Renal pelvis (tissue), 12 donors: ENCODE results near the gene P4HTM. TPM values are rescaled to one million over a fixed set of nuclear protein-coding genes. Genes with fewer than 3 reads are reported as not detected.

Source experiments
- DNase-seq: peaks from one replicate; pipeline ENCODE4 v3.0.0-alpha.2; 2013
- long read RNA-seq, 16 experiments: transcript quantifications; one replicate each; lab custom pipeline, GENCODE V29; 2026
- polyA plus RNA-seq, 3 donors: library from polyadenylated mRNA; unstranded; fragments of 120-200 nt; gene quantifications; one replicate each; pipeline ENCODE4 v1.2.1, GENCODE V29; 2013; ENCODE audit not compliant: insufficient read length in 3 of 3

Gene P4HTM, protein sequence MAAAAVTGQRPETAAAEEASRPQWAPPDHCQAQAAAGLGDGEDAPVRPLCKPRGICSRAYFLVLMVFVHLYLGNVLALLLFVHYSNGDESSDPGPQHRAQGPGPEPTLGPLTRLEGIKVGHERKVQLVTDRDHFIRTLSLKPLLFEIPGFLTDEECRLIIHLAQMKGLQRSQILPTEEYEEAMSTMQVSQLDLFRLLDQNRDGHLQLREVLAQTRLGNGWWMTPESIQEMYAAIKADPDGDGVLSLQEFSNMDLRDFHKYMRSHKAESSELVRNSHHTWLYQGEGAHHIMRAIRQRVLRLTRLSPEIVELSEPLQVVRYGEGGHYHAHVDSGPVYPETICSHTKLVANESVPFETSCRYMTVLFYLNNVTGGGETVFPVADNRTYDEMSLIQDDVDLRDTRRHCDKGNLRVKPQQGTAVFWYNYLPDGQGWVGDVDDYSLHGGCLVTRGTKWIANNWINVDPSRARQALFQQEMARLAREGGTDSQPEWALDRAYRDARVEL
- 10 to 100 TPM; 53.3 to 55.6 (median 54.8) TPM for polyA plus RNA-seq
- long read RNA-seq, donor 1, transcript P4HTM-202 (9 exons, 2,127 nt): major isoform, 23 of 40 reads
- long read RNA-seq, donor 1, partial matches to known transcripts: 14 of 40 reads
- long read RNA-seq, donor 1, other reads (novel, unspliced or antisense): 0 of 40 reads
- long read RNA-seq, donor 2, transcript P4HTM-202 (9 exons, 2,127 nt): major isoform, 26 of 46 reads
- long read RNA-seq, donor 2, transcript P4HTM-212 (1 exons, 1,968 nt): minor isoform, 5 of 46 reads
- long read RNA-seq, donor 2, partial matches to known transcripts: 13 of 46 reads
- long read RNA-seq, donor 2, other reads (novel, unspliced or antisense): 0 of 46 reads
- long read RNA-seq, donor 3, transcript P4HTM-202 (9 exons, 2,127 nt): major isoform, 9 of 11 reads
- long read RNA-seq, donor 3, partial matches to known transcripts: 0 of 11 reads
- long read RNA-seq, donor 3, other reads (novel, unspliced or antisense): 0 of 11 reads
- long read RNA-seq, donor 4, transcript P4HTM-202 (9 exons, 2,127 nt): major isoform, 22 of 42 reads
- long read RNA-seq, donor 4, transcript P4HTM-212 (1 exons, 1,968 nt): minor isoform, 5 of 42 reads
- long read RNA-seq, donor 4, partial matches to known transcripts: 12 of 42 reads
- long read RNA-seq, donor 4, other reads (novel, unspliced or antisense): 0 of 42 reads
- long read RNA-seq, donor 5, transcript P4HTM-202 (9 exons, 2,127 nt): major isoform, 10 of 11 reads
- long read RNA-seq, donor 5, partial matches to known transcripts: 0 of 11 reads
- long read RNA-seq, donor 5, other reads (novel, unspliced or antisense): 0 of 11 reads
- long read RNA-seq, donor 6, transcript P4HTM-202 (9 exons, 2,127 nt): major isoform, 13 of 17 reads
- long read RNA-seq, donor 6, partial matches to known transcripts: 0 of 17 reads
- long read RNA-seq, donor 6, other reads (novel, unspliced or antisense): 0 of 17 reads
- long read RNA-seq, donor 7, transcript P4HTM-202 (9 exons, 2,127 nt): major isoform, 27 of 50 reads
- long read RNA-seq, donor 7, partial matches to known transcripts: 19 of 50 reads
- long read RNA-seq, donor 7, other reads (novel, unspliced or antisense): 0 of 50 reads
- long read RNA-seq, donor 8, transcript P4HTM-202 (9 exons, 2,127 nt): major isoform, 7 of 10 reads
- long read RNA-seq, donor 8, partial matches to known transcripts: 0 of 10 reads
- long read RNA-seq, donor 8, other reads (novel, unspliced or antisense): 0 of 10 reads
- long read RNA-seq, donor 9, transcript P4HTM-202 (9 exons, 2,127 nt): major isoform, 28 of 49 reads
- long read RNA-seq, donor 9, partial matches to known transcripts: 11 of 49 reads
- long read RNA-seq, donor 9, other reads (novel, unspliced or antisense): 6 of 49 reads
- long read RNA-seq, donor 10, transcript P4HTM-202 (9 exons, 2,127 nt): major isoform, 9 of 25 reads
- long read RNA-seq, donor 10, partial matches to known transcripts: 10 of 25 reads
- long read RNA-seq, donor 10, other reads (novel, unspliced or antisense): 0 of 25 reads
- long read RNA-seq, donor 11, transcript P4HTM-202 (9 exons, 2,127 nt): major isoform, 14 of 15 reads
- long read RNA-seq, donor 11, partial matches to known transcripts: 0 of 15 reads
- long read RNA-seq, donor 11, other reads (novel, unspliced or antisense): 0 of 15 reads
- long read RNA-seq, donor 12, transcript P4HTM-212 (1 exons, 1,968 nt): minor isoform, 5 of 41 reads
- long read RNA-seq, donor 12, transcript P4HTM-205 (8 exons, 2,796 nt): minor isoform, 5 of 41 reads
- long read RNA-seq, donor 12, transcript P4HTM-202 (9 exons, 2,127 nt): major isoform, 25 of 41 reads
- long read RNA-seq, donor 12, partial matches to known transcripts: 6 of 41 reads
- long read RNA-seq, donor 12, other reads (novel, unspliced or antisense): 0 of 41 reads
- long read RNA-seq, donor 13, transcript P4HTM-202 (9 exons, 2,127 nt): major isoform, 9 of 14 reads
- long read RNA-seq, donor 13, partial matches to known transcripts: 0 of 14 reads
- long read RNA-seq, donor 13, other reads (novel, unspliced or antisense): 0 of 14 reads
- long read RNA-seq, donor 14: 0 reads
- long read RNA-seq, donor 15, transcript P4HTM-205 (8 exons, 2,796 nt): minor isoform, 5 of 46 reads
- long read RNA-seq, donor 15, transcript P4HTM-202 (9 exons, 2,127 nt): major isoform, 38 of 46 reads
- long read RNA-seq, donor 15, partial matches to known transcripts: 0 of 46 reads
- long read RNA-seq, donor 15, other reads (novel, unspliced or antisense): 0 of 46 reads
- long read RNA-seq, donor 16, transcript P4HTM-202 (9 exons, 2,127 nt): major isoform, 19 of 25 reads
- long read RNA-seq, donor 16, partial matches to known transcripts: 0 of 25 reads
- long read RNA-seq, donor 16, other reads (novel, unspliced or antisense): 0 of 25 reads

DNA sequence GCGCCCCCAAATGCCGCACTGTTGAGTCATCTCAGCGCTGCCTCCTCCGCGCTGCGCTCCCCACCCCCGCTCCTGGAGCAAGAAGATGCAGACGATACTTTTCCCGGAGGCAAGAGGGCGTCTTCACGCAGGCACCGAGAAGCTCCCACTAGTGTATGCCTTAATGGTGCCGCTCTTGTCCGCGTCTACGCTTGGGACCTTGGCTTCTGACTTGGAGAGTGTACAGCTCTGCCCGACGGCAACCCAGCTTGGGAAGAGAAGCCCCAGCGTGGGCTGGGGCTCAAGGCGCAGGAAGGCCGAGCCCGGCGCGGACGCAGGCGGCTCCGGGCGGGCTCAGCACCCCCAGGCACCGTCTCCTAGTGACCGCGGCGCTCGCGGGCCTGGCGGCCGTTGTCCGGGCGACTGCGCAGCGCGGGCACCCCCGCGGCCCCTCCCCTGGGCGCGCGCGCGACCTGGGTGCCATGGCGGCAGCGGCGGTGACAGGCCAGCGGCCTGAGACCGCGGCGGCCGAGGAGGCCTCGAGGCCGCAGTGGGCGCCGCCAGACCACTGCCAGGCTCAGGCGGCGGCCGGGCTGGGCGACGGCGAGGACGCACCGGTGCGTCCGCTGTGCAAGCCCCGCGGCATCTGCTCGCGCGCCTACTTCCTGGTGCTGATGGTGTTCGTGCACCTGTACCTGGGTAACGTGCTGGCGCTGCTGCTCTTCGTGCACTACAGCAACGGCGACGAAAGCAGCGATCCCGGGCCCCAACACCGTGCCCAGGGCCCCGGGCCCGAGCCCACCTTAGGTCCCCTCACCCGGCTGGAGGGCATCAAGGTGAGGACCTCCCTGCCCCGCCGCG, at the start of gene P4HTM:
Gene P4HTM, plus strand, starts transcription at position 446 of the 840 bp plus-strand sequence. Its CDS starts 16 bp downstream, at position 462.
- DNase-seq: peak; percentile 88

DNA sequence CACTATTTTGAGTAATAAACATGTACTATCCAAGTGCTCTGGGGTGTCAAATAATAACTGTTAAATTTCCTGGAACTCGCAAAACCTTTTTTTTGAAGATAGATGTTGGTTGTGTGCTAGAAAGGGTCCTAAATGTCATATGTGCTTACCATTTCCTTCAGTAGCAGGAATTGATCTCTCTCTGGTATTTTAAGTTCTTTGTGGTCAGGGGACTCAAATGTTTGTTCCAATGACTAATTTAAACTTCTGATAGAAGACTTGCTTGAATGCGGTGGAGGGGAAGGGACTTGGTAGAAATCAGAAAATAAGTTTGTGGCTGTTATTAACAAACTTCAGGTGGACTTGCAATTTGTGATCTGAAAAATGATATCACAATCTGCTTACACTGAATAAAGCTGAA, 44.6 kb upstream of the P4HTM start:
- no peak for DNase-seq

DNA sequence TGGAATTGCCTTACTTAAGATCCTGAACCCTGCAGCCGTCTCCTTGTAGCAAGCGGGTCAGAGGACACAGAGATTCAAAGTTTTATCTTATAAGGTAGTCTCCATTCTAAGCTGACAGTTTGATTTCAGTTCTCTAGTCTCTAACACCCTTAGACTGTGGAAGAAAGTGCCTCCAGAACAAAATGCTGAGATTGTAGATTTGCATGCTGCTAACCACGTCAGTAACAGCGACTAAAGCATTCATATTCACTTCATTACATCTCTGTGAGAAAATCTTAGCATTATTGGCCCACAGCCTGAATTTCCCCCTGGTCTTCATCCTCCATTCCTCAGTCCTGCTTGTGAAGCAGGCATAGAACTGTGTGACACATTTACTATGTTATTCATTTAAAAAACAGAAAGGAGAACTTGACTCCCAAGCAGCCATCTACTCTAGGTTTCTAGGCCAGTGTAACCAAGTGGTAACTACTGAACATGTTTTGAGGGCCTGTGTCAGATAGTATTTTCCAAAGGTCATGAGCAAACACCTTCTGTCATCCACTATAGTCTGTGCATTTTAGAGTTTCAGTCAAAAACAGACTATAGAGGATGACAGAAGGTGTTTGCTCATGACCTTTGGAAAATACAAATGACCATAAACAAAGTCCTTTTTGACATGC, 44.0 kb upstream of the P4HTM start:
- no peak for DNase-seq

DNA sequence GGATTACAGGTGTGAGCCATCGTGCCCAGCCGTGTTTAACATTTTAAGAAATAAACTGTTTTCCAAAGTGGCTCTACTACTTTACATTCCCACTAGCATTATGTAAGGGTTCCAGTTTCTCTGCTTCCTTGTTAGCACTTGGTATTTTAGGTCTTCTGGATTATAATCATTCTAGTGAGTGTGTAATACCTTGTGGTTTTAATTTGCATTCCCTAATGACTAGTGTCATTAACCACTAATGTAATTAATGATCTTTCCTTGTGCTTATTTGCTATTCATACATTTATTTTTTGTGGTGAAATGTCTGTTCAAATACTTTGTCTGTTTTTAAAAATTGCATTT, 40.7 kb upstream of the P4HTM start:
- DNase-seq: no peak

DNA sequence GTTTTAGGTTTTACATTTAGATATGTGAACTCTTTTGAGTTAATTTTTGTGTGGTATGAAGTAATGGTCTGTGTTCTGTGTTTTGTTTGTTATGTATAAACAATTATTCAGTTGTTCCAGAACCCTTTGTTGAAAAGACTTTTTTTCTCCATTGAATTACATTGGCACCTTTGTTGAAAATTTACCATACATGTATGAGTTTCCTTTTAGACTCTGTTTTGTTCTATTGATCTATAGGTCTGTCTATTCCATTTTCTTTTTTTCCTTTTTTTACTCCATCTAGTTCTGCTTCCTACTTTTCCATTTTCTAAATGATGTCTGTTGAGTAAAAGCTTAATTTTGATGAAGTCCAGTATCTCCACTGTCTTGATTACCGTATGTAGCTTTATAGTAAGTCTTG, 40.0 kb upstream of the P4HTM start:
- DNase-seq: no peak

DNA sequence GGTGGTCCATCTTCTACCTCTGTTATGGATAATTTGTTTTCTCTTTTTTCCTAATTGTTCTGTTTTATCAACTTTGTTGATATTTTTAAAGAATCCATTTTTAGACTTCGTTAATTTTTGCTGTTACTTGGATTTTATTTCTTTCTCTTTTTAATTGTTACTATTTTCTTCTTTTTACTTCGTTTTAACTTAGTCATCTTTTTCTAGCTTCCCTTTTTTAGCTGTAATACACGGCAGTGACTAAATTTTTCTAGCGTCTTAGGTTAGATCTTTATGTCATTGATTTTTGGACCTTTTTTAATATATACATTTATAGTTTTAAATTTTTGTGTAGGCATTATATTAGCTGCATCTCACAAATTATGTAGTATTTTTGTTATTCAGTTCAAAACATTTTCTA, 38.3 kb upstream of the P4HTM start:
- no peak for DNase-seq

DNA sequence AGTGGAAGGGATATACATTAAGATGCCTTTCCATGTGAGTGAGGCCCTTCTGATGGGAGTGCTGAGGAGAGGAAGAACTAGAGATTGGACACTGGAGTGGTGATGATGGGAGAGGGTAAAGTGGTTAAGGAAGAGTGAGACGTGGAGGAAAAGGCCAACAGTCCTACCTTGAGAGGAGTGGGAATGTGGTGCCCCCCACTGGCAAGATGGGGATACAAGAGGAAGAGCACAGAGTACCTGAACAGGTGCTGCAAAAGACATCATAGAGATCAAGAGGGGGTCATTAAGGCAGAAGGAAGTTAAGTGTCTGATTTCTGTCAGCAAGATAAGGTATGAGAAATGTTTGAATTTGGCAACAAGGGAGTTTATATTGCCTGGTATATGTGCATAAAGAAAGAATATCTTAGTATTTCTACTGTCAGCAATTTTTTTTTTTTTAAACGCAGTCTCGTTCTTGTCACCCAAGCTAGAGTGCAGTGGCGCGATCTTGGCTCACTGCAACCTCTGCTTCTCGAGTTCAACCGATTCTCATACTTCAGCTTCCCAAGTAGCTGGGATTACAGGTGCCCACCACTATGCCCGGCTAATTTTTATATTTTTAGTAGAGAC, 37.4 kb upstream of the P4HTM start:
- DNase-seq: peak; percentile 22

DNA sequence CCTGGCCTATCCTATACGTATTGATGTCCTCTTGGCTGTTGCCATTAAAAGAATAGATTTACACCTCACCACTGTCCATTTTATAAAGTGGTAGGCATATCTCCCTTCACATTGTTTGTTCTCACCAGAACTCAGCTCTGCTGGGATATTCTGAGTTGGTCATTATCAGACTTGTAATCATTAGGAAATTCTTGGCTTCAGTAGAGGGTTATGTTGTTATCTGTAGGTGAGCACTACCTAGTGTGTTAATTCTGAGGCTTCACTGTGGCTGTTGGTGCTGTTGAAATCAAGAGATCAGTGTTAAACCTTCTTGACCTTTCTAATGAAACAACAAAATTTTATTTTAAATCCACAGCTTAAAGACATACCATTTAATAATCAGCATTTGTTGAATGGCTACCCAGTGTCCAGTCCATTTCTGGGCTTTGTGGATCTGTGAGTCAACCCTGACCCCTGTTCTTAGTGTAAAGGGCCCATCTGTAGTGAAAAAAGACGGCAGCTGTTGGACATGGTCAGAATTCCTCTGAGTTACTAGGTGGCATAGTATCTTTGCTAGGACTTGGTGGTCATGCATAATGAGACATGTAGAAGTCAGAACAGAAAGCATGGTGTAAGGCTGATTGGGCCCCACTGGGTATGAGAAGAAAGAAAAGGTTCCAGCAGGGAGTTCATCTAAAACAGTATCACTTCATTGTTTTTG, 32.9 kb upstream of the P4HTM start:
- no peak for DNase-seq

DNA sequence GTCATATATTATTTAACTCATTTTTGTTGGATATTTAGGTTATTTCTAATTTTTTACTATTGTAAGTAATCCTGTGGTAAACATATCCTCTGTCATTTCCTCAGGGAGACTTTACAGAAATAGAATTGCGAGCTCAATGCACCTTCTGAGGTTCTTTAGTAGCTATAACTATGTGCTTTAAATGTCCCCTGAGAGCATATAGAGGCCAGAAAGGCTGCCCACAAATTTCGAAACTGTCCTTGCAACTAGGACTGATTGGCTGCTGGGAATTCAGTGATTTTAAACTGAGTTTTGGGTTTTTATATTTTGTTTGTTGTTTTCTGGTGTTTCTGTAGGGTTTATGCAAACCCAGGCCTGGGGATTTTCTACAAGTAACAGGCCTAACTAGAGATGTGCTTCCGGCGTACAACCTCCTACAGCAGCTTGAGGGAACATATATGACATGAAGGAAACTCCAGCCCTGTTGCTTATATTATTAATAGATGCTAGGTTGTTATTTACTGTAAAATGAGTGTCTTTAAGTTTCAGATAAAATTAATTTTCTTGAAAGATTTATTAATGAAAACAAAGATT, 29.1 kb upstream of the P4HTM start:
- no peak for DNase-seq

DNA sequence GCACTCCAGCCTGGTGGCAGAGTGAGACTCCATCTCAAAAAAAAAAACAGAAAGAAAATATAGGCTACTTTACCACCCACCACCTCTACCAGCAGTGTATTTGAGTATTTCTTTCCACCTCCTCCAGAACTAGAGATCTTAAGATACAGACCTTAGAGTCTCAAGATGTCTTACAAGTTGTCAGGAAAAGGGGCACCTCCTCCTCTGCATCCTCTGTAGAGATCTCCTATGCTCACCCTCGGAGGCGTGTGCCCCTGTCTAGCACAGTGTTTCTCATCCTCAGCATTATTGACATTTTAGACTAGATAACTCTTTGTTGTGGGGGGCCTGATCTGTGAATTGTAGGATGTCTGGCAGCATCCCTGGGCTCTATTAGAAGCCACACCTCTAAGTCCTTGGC, 27.7 kb upstream of the P4HTM start:
- no peak for DNase-seq

DNA sequence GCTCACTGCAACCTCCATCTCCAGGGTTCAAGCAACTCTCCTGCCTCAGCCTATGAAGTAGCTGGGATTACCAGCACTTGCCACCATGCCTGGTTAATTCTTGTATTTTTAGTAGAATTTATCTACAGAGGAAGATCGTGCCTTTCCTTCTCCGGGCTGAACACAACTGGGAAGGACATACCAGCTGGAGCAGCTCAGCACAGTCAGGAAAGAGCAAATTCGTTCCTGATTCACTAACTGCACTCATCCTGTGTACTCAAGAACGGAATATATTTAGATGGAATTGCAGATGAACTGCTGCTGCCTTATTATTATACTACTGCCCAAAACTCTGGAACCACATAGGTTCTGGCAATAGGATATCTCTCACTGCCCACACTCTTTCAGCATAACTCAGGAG, 27.1 kb upstream of the P4HTM start:
- DNase-seq: no peak

DNA sequence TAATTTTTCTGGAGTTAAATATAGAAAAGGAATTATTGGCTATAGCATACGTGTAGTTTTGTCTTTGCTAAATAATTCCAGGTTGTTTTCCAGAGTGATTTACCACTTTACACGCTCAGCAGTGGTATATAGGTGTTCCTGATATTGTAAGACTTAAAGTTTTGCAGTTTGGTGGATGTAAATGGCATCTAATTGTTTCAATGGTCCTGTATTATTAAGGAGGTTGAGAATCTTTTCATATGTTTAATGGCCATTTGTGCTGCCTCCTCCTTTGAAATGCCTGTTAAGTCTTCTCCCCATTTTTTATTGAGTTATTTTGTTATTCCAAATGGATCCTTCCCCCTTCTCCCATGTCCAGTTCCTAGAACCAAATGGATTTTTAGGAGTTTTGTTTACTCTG, 26.4 kb upstream of the P4HTM start:
- DNase-seq: no peak

DNA sequence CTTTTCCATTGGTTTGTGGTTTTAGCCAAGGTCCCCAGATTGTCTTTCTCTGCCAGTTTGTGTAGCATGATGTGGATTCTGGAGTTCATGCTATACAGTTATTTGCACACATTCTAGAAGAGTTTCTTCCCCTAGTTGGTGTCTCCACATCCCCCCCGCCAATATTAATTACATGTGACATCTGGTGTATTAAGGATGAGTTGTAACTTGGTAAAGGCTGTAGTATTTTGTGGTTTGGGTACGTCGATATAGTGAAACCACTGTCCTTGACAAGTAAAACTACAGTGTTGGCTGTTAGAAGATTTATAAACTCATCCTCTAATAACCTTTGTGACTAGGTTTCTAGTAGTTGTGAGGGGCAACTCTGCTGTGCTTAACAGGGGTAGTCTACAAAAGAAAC, 23.7 kb upstream of the P4HTM start:
- DNase-seq: no peak

DNA sequence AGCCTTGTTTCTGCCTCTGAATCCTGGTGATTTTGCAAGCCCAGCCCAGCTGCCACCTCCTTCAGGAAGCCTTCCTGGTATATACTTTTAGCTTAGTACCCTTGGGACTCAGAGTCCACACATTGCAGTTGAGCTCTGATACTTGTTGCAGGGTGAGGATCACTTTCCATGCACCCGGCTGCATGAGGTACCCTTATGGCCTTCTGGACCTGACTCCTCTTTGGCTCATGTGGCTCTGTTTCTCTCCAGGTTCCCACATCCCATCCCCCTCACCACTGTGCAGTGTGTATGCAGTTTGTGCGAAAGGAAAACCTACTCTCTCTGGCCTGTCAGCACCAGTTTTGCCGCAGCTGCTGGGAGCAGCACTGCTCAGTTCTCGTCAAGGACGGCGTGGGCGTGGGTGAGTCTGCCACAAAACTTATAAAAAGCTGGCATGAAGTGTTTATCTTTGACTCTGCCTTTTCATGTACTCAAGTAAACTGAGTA, 23.1 kb upstream of the P4HTM start:
- no peak for DNase-seq

DNA sequence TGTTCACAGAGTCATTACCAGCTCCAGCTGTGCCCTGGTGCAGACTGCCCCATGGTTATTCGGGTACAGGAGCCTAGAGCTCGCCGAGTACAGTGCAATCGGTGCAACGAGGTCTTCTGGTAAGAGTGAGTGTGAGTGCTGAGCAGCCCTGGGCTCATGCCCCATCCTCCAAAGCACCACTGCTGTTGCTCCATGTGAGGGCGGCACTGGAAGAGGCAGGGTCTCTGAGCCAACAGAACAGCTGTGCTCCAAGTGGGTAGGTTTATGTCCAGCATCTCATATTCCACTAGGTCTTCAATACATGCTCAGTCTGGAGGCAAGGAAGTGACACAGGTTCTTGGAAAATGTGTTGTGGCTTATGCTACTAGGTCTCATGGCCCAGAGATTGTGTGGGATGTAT, 19.5 kb upstream of the P4HTM start:
- no peak for DNase-seq
